Ishikawa (cell line): Measurements from ENCODE around the gene RALGAPA2.

Experiments
- CEBPB ChIP-seq: IDR thresholded peaks from 2 replicates; pipeline ENCODE4 v1.6.1; 2012
- CREB1 ChIP-seq: IDR thresholded peaks from 2 replicates; pipeline ENCODE4 v1.6.1; 2012; ENCODE audit warnings: low read depth
- EGR1 ChIP-seq: IDR thresholded peaks from 2 replicates; pipeline ENCODE4 v1.6.1; 2012
- EP300 ChIP-seq: IDR thresholded peaks from 2 replicates; pipeline ENCODE4 v1.6.1; 2012; ENCODE audit warnings: borderline replicate concordance
- FOXM1 ChIP-seq: IDR thresholded peaks from 2 replicates; pipeline ENCODE4 v1.6.1; 2012; ENCODE audit warnings: low read depth, borderline replicate concordance
- MAX ChIP-seq: IDR thresholded peaks from 2 replicates; pipeline ENCODE4 v1.6.1; 2012
- NFIC ChIP-seq: IDR thresholded peaks from 2 replicates; pipeline ENCODE4 v1.6.1; 2012
- RAD21 ChIP-seq: IDR thresholded peaks from 2 replicates; pipeline ENCODE4 v1.6.1; 2012; ENCODE audit warnings: low read depth
- REST ChIP-seq: IDR thresholded peaks from 2 replicates; pipeline ENCODE4 v1.6.1; 2012; ENCODE audit warnings: low read depth, mild to moderate bottlenecking
- TAF1 ChIP-seq: IDR thresholded peaks from 2 replicates; pipeline ENCODE4 v1.6.1; 2012; ENCODE audit warnings: low read depth, mild to moderate bottlenecking
- TCF12 ChIP-seq: IDR thresholded peaks from 2 replicates; pipeline ENCODE4 v1.6.1; 2012; ENCODE audit warnings: low read depth
- TEAD4 ChIP-seq: IDR thresholded peaks from 2 replicates; pipeline ENCODE4 v1.6.1; 2012
- USF1 ChIP-seq: IDR thresholded peaks from 2 replicates; pipeline ENCODE4 v1.6.1; 2012
- YY1 ChIP-seq: IDR thresholded peaks from 2 replicates; pipeline ENCODE4 v1.6.1; 2012; ENCODE audit warnings: low read depth
- ZBTB7A ChIP-seq: IDR thresholded peaks from 2 replicates; pipeline ENCODE4 v1.6.1; 2012; ENCODE audit warnings: low read depth

Gene RALGAPA2

GRCh38 chr20:20401991-20402390 is 310.5 kb downstream of the RALGAPA2 start:
- no peak for TF ChIP-seq NFIC
- TF ChIP-seq RAD21, result no peak
- no peak for TF ChIP-seq CEBPB
- no peak for TF ChIP-seq FOXM1
- no peak for TF ChIP-seq USF1
- TF ChIP-seq REST, result no peak
- TF ChIP-seq MAX, result no peak
- no peak for TF ChIP-seq ZBTB7A
- TF ChIP-seq TAF1, result no peak
- no peak for TF ChIP-seq TEAD4
- TF ChIP-seq EP300, result no peak
- no peak for TF ChIP-seq TCF12
- TF ChIP-seq CREB1, result no peak

GRCh38 chr20:20399531-20400500 is 312.6 kb downstream of the RALGAPA2 start:
- TF ChIP-seq TAF1 (no peak), TEAD4 (no peak), EP300 (no peak), CEBPB (no peak), EGR1 (no peak), YY1 (no peak), CREB1 (no peak), FOXM1 (no peak), TCF12 (no peak), REST (no peak), ZBTB7A (no peak), MAX (no peak), USF1 (no peak), NFIC (no peak), RAD21 (no peak)

- TF ChIP-seq MAX (no peak), NFIC (no peak), TEAD4 (no peak)
Measured at GRCh38 chr20:20398123-20398522, 314.3 kb downstream of the RALGAPA2 start.

GRCh38 chr20:20396794-20397193 is 315.6 kb downstream of the RALGAPA2 start:
- TF ChIP-seq TAF1, result no peak

- TF ChIP-seq FOXM1 (no peak), TAF1 (no peak), CREB1 (no peak), NFIC (no peak), EP300 (no peak), TEAD4 (no peak), CEBPB (no peak), YY1 (no peak), EGR1 (no peak), REST (no peak), RAD21 (no peak), USF1 (no peak), MAX (no peak), TCF12 (no peak), ZBTB7A (no peak)
Measured at GRCh38 chr20:20395903-20396568, 316.4 kb downstream of the RALGAPA2 start.
